HG03469 (cell line): Measurements from ENCODE around the gene FAM90A1.
"Not testable (repeated sequence)": the region's sequence is repeated elsewhere in the genome, so short reads cannot be mapped to it uniquely, and the experiment has no call there.

Experiments
- ATAC-seq: cut with Tn5 transposase; IDR thresholded peaks from one replicate; pipeline ENCODE4 v1.9.1; 2021; ENCODE audit warnings: mild to moderate bottlenecking, moderate library complexity, moderate number of reproducible peaks; ENCODE audit not compliant: unreplicated experiment

Gene FAM90A1

GRCh38 chr12:8179989-8180585 is 47.3 kb downstream of the FAM90A1 start:
- ATAC-seq: not testable (repeated sequence)

- ATAC-seq: not testable (repeated sequence)
These were observed 54.5 kb downstream of the FAM90A1 start for GRCh38 chr12:8172911-8173310.
